K562 (cell line): ENCODE measurements around the gene PIP4K2A. TPM values are rescaled to one million over a fixed set of nuclear protein-coding genes. Genes with fewer than 3 reads are reported as not detected.

Experiments
- ATAC-seq: fragments of 200-7000 bp; cut with Tn5 transposase; 3 replicates; pipeline ENCODE4 v1.9.1; 2020; ENCODE audit warnings: moderate library complexity
- BruUV-seq: library from RNA; stranded (reverse); fragments of 400-500 nt; replicated peaks from 2 replicates; lab custom pipeline; 2021; lab: Mats Ljungman, UMichigan
- CTCF ChIA-PET: fragments of 300-600 bp; formaldehyde crosslinking; extraction: SDS; loops from one replicate; lab custom pipeline; 2021; ENCODE audit warnings: low intra/inter-chr PET ratio; lab: Yijun Ruan, JAX
- POLR2A ChIA-PET: fragments of 300-600, 350-650 bp; sonication (Branson Sonifier 250); formaldehyde crosslinking; extraction: SDS; loops from one replicate; lab custom pipeline; 2021; ENCODE audit warnings: antibody characterized with exemption, inconsistent platforms; lab: Yijun Ruan, JAX
- DNase-seq, 4 experiments: peaks; one replicate each; pipeline versions ENCODE4 v3.0.0 to v3.0.0-alpha.2; 2011 to 2018; ENCODE audit warnings: low spot score in 3 of 4, mixed read lengths in 3 of 4; ENCODE audit errors: extremely low read depth in 1 of 4
- FAIRE-seq: peaks from 2 replicates; lab custom pipeline; 2011; peaks lifted over from hg19 to GRCh38; lab: Jason Lieb, UNC
- H2AFZ ChIP-seq: 2 replicates; pipeline ENCODE4 v1.6.0; 2011; ENCODE audit warnings: low read depth, low read length, control low read depth, inconsistent platforms
- H3K27ac ChIP-seq: fragments of 200-600 bp; 3 replicates; pipeline ENCODE4 v1.8.0; 2011; ENCODE audit warnings: low read depth, mild to moderate bottlenecking, control low read depth, inconsistent platforms, low read length, moderate library complexity, mixed read lengths; ENCODE audit errors: extremely low read depth
- H3K27me3 ChIP-seq, 2 experiments: fragments of 300-600 bp in 1 of 2; 2 replicates in 1 of 2; 3 replicates in 1 of 2; pipeline versions ENCODE4 v1.6.0 to v1.8.0; 2011; ENCODE audit warnings: inconsistent platforms in 2 of 2, low read length in 2 of 2, mild to moderate bottlenecking in 1 of 2, mixed read lengths in 1 of 2, moderate library complexity in 1 of 2; ENCODE audit not compliant: control insufficient read depth in 2 of 2, insufficient read depth in 2 of 2
- H3K36me3 ChIP-seq: fragments of 300-600 bp; 3 replicates; pipeline ENCODE4 v1.8.0; 2011; ENCODE audit warnings: mild to moderate bottlenecking, low read length, inconsistent platforms; ENCODE audit not compliant: control insufficient read depth, insufficient read depth
- H3K4me1 ChIP-seq, 2 experiments: fragments of 200-600 bp in 1 of 2; replicated peaks in 1 of 2; 2 replicates in 1 of 2; 3 replicates in 1 of 2; pipeline versions ENCODE4 v1.5.1 to v1.8.0; 2011; ENCODE audit warnings: inconsistent platforms in 2 of 2, low read length in 2 of 2, mild to moderate bottlenecking in 1 of 2, mixed read lengths in 1 of 2, moderate library complexity in 1 of 2; ENCODE audit not compliant: control insufficient read depth in 2 of 2, insufficient read depth in 2 of 2
- H3K4me2 ChIP-seq: 2 replicates; pipeline ENCODE4 v1.6.1; 2011; ENCODE audit warnings: low read length, control low read depth, inconsistent platforms, mixed read lengths; ENCODE audit not compliant: insufficient read depth
- H3K4me3 ChIP-seq: fragments of 200-600 bp; sonication (generic), shearing (Covaris generic); 2 replicates; pipeline ENCODE4 v1.5.1; 2016; ENCODE audit warnings: control low read depth, inconsistent platforms
- H3K79me2 ChIP-seq: fragments of 200-600 bp; 3 replicates; pipeline ENCODE4 v1.8.0; 2011; ENCODE audit warnings: low read length, inconsistent platforms; ENCODE audit not compliant: control insufficient read depth, insufficient read depth
- H3K9ac ChIP-seq, 2 experiments: 2 replicates each; pipeline versions ENCODE4 v1.6.0 to v1.6.1; 2011; ENCODE audit warnings: low read depth in 2 of 2, low read length in 2 of 2, control low read depth in 1 of 2, inconsistent platforms in 1 of 2, mild to moderate bottlenecking in 1 of 2, mixed read lengths in 1 of 2; ENCODE audit not compliant: insufficient read depth in 1 of 2
- H3K9me1 ChIP-seq: one replicate; pipeline ENCODE4 v1.6.0; 2011; ENCODE audit warnings: inconsistent platforms, mild to moderate bottlenecking, low read length, moderate library complexity; ENCODE audit not compliant: control insufficient read depth, insufficient read depth
- H3K9me3 ChIP-seq: replicated peaks from 2 replicates; pipeline ENCODE4 v1.5.1; 2011; ENCODE audit warnings: low read depth, low read length, inconsistent platforms; ENCODE audit not compliant: control insufficient read depth, insufficient read depth
- H4K20me1 ChIP-seq: replicated peaks from 2 replicates; pipeline ENCODE4 v1.6.1; 2011; ENCODE audit warnings: low read length, inconsistent platforms, mixed read lengths; ENCODE audit not compliant: control insufficient read depth, insufficient read depth
- DPF2 ChIP-seq: fragments of 450-650 bp; IDR thresholded peaks from 2 replicates; pipeline ENCODE4 v1.6.1; 2016
- EHMT2 ChIP-seq: fragments of 450-650 bp; IDR thresholded peaks from 2 replicates; pipeline ENCODE4 v1.6.1; 2018; ENCODE audit warnings: antibody characterized with exemption
- FOXA3 ChIP-seq, 2 experiments: fragments of 450-650 bp in 1 of 2; sonication (generic) in 1 of 2; formaldehyde crosslinking; IDR thresholded peaks in 1 of 2; conservative IDR thresholded peaks in 1 of 2; 2 replicates each; pipeline versions ENCODE4 v1.4.0 to v1.8.0; 2020 to 2022; ENCODE audit warnings: mild to moderate bottlenecking in 2 of 2, missing genetic modification reagents in 1 of 2
- GATA2 ChIP-seq: sonication (generic); formaldehyde crosslinking; IDR thresholded peaks from 2 replicates; pipeline ENCODE4 v1.4.0; 2020; ENCODE audit warnings: mild to moderate bottlenecking, missing genetic modification reagents
- MAFF ChIP-seq: IDR thresholded peaks from 2 replicates; pipeline ENCODE4 v1.6.1; 2012; ENCODE audit warnings: low read length, improper control_type of control experiment
- NEUROD1 ChIP-seq: fragments of 150-350 bp; IDR thresholded peaks from 2 replicates; pipeline ENCODE4 v1.6.1; 2014; ENCODE audit warnings: borderline replicate concordance, low read length, low read depth; ENCODE audit not compliant: partially characterized antibody
- NFE2 ChIP-seq: IDR thresholded peaks from 2 replicates; pipeline ENCODE4 v1.6.1; 2014; ENCODE audit warnings: antibody characterized with exemption, low read depth
- RCOR1 ChIP-seq, 2 experiments: IDR thresholded peaks; 2 replicates each; pipeline ENCODE4 v1.6.1; 2012; ENCODE audit warnings: low read depth in 2 of 2, low read length in 2 of 2, borderline replicate concordance in 1 of 2, improper control_type of control experiment in 1 of 2
- SMARCA4 ChIP-seq: fragments of 450-650 bp; IDR thresholded peaks from 2 replicates; pipeline ENCODE4 v1.6.1; 2016
- SOX6 ChIP-seq: fragments of 450-650 bp; IDR thresholded peaks from 2 replicates; pipeline ENCODE4 v1.6.1; 2014; ENCODE audit warnings: mild to moderate bottlenecking
- TCF3 ChIP-seq: sonication (generic); formaldehyde crosslinking; IDR thresholded peaks from 2 replicates; pipeline ENCODE4 v1.4.0; 2020; ENCODE audit warnings: mild to moderate bottlenecking, missing genetic modification reagents
- U2AF1 ChIP-seq: fragments of 200-400 bp; formaldehyde crosslinking; optimal IDR thresholded peaks from 2 replicates; pipeline ENCODE3; 2017; ENCODE audit warnings: mild to moderate bottlenecking, low read depth, low read length, moderate library complexity
- ZBTB7A ChIP-seq: IDR thresholded peaks from 2 replicates; pipeline ENCODE4 v1.6.1; 2011; ENCODE audit warnings: low read depth, mild to moderate bottlenecking, low read length, moderate library complexity, borderline replicate concordance; ENCODE audit not compliant: control insufficient read depth
- ZEB2 ChIP-seq: fragments of 450-650 bp; IDR thresholded peaks from 2 replicates; pipeline ENCODE4 v1.6.1; 2016
- ZNF764 ChIP-seq: fragments of 250-450 bp; sonication (Bioruptor Pico); IDR thresholded peaks from 2 replicates; pipeline ENCODE4 v1.4.0; 2020; ENCODE audit warnings: low read depth, mild to moderate bottlenecking, moderate library complexity
- ZSCAN29 ChIP-seq: fragments of 450-650 bp; IDR thresholded peaks from 2 replicates; pipeline ENCODE4 v1.6.1; 2017
- WGBS: fragments of 100-300 bp; shearing (Covaris generic); methylation state at CpG from one replicate; pipeline ENCODE4 v1.1.6; 2016; ENCODE audit warnings: low coverage, mixed read lengths; ENCODE audit not compliant: insufficient coverage; ENCODE audit errors: missing lambda C conversion rate; 5-methylcytosine and 5-hydroxymethylcytosine counted together
- in situ Hi-C: fragments of 300-500 bp; cut with MboI; formaldehyde crosslinking; loops from 4 replicates; pipeline ENCODE4 v1.15.0; 2018; ENCODE audit warnings: inconsistent platforms, mixed read lengths
- intact Hi-C: fragments of 100-400 bp; cut with micrococcal nuclease; formaldehyde crosslinking; loops from 2 replicates; pipeline ENCODE4 v1.14.2; 2022
- polyA plus RNA-seq, 8 experiments: library from polyadenylated mRNA; depleted of rRNA in 4 of 8; stranded (reverse) in 5 of 8; unstranded in 3 of 8; fragments of >200 nt; fragmentation: Nextera tagmentation in 2 of 8; fragmentation: Illumina TruSeq in 1 of 8; extraction: Ambion mirVana in 2 of 8; extraction: Trizol in 1 of 8; gene quantifications; 2 replicates each; pipeline versions ENCODE4 v1.2.1 to v1.2.3, GENCODE V29; 2011 to 2014; ENCODE audit warnings: inconsistent platforms in 1 of 8, missing spikeins in 1 of 8
- total RNA-seq, 7 experiments: library from RNA; depleted of rRNA in 6 of 7; stranded (reverse); fragments of >200 nt in 6 of 7; fragmentation: Illumina TruSeq in 2 of 7; extraction: Trizol in 2 of 7; gene quantifications; 2 replicates each; pipeline versions ENCODE4 v1.2.1 to v1.2.3, GENCODE V29; 2011 to 2021; ENCODE audit warnings: low replicate concordance in 1 of 7
- TF ChIP-seq, protein P1 (sequence below): fragments of 450-650 bp; formaldehyde crosslinking; conservative IDR thresholded peaks from 2 replicates; pipeline ENCODE4 v1.4.0; 2022; ENCODE audit warnings: mild to moderate bottlenecking, missing genetic modification characterization
- TF ChIP-seq, protein P2 (sequence below), 2 experiments: fragments of 450-650 bp in 1 of 2; sonication (generic) in 1 of 2; formaldehyde crosslinking in 1 of 2; IDR thresholded peaks in 1 of 2; conservative IDR thresholded peaks in 1 of 2; 2 replicates each; pipeline versions ENCODE4 v1.6.1 to v1.8.1; 2016 to 2023; ENCODE audit warnings: mild to moderate bottlenecking in 2 of 2, moderate library complexity in 2 of 2, inconsistent platforms in 1 of 2, missing genetic modification reagents in 1 of 2
- TF ChIP-seq, protein P3 (sequence below): IDR thresholded peaks from 2 replicates; pipeline ENCODE4 v1.6.1; 2012; ENCODE audit warnings: low read depth, low read length, improper control_type of control experiment, borderline replicate concordance

Gene PIP4K2A
- total and polyA plus RNA-seq, 9 of the 15 experiments (the other 6 are each of a cell fraction or from before 2014, with no cell fraction given) = 35.6 to 117 (median 71.9) TPM

DNA sequence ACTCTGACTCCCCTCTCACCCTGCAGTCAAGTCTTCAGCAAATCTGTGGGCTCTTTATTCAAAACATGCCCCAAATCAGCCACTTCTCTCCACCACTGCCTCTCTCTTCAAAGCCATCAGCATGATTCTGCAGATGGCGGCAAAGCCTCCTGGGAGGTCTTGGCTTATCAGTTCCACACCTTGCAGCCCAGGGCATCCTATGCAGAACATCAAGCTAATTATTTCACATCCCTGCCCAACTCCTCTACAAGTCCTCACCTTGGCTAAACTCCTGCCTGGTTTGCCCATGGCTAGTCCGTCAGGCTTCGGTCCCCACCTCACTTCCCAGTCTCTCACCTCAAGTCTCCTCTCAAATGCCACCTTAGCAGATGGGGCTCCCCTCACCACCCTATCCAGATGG lies 70.2 kb downstream of the PIP4K2A start:
- no TSS peak for BruUV-seq
- TF ChIP-seq GATA2 (CRISPR knock-in tag) (no peak), NEUROD1 (no peak), U2AF1 (no peak), FOXA3 (CRISPR knock-in tag; conservative IDR thresholded peaks at IDR 0.05 in 1 of 2, IDR thresholded peaks at IDR 0.05 in 1 of 2) (peak in 1 of 2 experiments; percentile 41; a peak in 1 of 4 replicates), EHMT2 (peak; percentile 66; the same call in 1 of the 2 replicates), ZEB2 (peak; percentile 70; the same call in 1 of the 2 replicates), TCF3 (peak; percentile 8; the same call in 1 of the 2 replicates), ZSCAN29 (no peak), ZBTB7A (no peak), SMARCA4 (no peak), NFE2 (0 out of 2 replicates have a peak, but pooled peaks have one; percentile 17), MAFF (no peak), SOX6 (0 out of 2 replicates have a peak, but pooled peaks have one; percentile 5), ZNF764 (CRISPR knock-in tag) (no peak), DPF2 (no peak), RCOR1 (IDR thresholded peaks at IDR 0.05; ENCODE audit: borderline replicate concordance in 1 of 2, low read depth in 2 of 2, low read length in 2 of 2) (peak; percentile 16 to 76; a peak in 2 of 4 replicates)
- TF ChIP-seq, protein P1, sequence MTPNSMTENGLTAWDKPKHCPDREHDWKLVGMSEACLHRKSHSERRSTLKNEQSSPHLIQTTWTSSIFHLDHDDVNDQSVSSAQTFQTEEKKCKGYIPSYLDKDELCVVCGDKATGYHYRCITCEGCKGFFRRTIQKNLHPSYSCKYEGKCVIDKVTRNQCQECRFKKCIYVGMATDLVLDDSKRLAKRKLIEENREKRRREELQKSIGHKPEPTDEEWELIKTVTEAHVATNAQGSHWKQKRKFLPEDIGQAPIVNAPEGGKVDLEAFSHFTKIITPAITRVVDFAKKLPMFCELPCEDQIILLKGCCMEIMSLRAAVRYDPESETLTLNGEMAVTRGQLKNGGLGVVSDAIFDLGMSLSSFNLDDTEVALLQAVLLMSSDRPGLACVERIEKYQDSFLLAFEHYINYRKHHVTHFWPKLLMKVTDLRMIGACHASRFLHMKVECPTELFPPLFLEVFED (CRISPR knock-in tag) = no peak
- TF ChIP-seq, protein P2, sequence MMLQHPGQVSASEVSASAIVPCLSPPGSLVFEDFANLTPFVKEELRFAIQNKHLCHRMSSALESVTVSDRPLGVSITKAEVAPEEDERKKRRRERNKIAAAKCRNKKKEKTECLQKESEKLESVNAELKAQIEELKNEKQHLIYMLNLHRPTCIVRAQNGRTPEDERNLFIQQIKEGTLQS (IDR thresholded peaks at IDR 0.05) = no peak
- TF ChIP-seq, protein P2 (CRISPR knock-in tag; conservative IDR thresholded peaks at IDR 0.05) = no peak
- TF ChIP-seq, protein P3, sequence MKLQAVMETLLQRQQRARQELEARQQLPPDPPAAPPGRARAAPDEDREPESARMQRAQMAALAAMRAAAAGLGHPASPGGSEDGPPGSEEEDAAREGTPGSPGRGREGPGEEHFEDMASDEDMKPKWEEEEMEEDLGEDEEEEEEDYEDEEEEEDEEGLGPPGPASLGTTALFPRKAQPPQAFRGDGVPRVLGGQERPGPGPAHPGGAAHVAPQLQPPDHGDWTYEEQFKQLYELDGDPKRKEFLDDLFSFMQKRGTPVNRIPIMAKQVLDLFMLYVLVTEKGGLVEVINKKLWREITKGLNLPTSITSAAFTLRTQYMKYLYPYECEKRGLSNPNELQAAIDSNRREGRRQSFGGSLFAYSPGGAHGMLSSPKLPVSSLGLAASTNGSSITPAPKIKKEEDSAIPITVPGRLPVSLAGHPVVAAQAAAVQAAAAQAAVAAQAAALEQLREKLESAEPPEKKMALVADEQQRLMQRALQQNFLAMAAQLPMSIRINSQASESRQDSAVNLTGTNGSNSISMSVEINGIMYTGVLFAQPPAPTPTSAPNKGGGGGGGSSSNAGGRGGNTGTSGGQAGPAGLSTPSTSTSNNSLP = no peak

More for the DNA sequence above, 70.2 kb downstream of the PIP4K2A start:
- peak; percentile 76 for ATAC-seq
- peak overlapping the region in 1 of 2 experiments; percentile 57; a peak in 1 of 4 replicates for H3K9ac ChIP-seq
- intact Hi-C loops (no loop called here), in situ Hi-C loops (no loop called here)
- no peak overlapping the region for H2AFZ ChIP-seq
- DNase-seq = peak in 2 of 4 experiments; percentile 34 to 69
- 33% methylated on average over 3 of the region's 3 CpGs for WGBS
- H4K20me1 ChIP-seq = peaks cover 11% of the 10 kb centered on the region; the same call in 1 of the 2 replicates
- H3K79me2 ChIP-seq = peaks cover 97% of the 10 kb centered on the region
- peaks cover 10 to 47% of the 10 kb centered on the region in 2 experiments for H3K4me1 ChIP-seq
- H3K9me3 ChIP-seq = no peaks in the 10 kb centered on the region
- H3K27me3 ChIP-seq = no peaks in the 10 kb centered on the region
- peak overlapping the region; percentile 53 for H3K4me2 ChIP-seq
- ChIA-PET POLR2A (interaction anchor here (0.6 to 2.5 kb wide), 3 partner anchors 12 to 17 kb away, joined by 3 to 20 read pairs (median 6); no protein-coding TSS in a partner anchor), CTCF (no interaction called here)
- no peak for FAIRE-seq
- H3K27ac ChIP-seq = peak overlapping the region; percentile 52; the same call in 2 of the 3 replicates
- peaks cover 7% of the 10 kb centered on the region for H3K9me1 ChIP-seq
- no peak overlapping the region for H3K4me3 ChIP-seq
- no peaks in the 10 kb centered on the region; the same call in 2 of the 3 replicates for H3K36me3 ChIP-seq
